Measurements from ENCODE around the gene ERN2.

Gene ERN2

DNA sequence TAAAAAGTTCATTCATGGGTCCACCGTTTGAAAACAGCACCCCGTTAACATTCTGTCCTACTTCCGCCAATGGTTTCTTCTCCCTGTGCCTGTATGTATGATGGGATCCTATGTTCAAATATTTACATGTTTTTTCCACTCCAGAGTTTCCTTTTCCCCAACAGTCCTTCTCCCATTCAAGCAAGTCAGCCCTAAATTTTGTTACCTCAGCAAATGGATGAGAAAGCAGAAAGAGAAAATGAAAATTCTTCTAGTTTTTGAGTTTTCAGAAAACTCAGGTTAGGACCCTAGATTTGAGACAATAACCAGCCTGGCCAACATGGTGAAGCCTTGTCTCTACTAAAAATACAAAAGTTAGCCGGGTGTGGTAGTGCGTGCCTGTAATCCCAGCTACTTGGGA lies 3.5 kb upstream of the ERN2 start:
- DNase-seq, result no peak

DNA sequence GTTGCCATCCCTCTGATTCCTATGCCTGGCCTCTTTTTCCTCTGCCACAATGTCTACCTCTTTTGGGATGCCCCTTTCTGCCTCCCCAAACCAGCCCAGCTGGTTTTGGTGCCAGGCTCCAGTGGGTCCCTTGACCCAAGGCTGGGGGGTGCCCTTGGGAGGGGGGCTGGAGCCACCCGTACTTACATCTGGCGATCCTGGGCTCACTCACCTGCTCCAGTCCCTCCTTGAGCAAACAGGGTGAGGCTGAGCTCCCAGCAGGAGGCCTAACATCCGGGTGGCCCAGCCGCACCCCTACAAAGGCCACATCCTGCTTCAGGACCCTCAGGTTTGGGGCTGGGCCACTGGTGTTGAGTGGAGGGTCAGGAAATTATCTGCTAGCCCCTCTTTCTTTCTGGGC lies 1.2 kb downstream of the ERN2 start:
- DNase-seq, result no peak

DNA sequence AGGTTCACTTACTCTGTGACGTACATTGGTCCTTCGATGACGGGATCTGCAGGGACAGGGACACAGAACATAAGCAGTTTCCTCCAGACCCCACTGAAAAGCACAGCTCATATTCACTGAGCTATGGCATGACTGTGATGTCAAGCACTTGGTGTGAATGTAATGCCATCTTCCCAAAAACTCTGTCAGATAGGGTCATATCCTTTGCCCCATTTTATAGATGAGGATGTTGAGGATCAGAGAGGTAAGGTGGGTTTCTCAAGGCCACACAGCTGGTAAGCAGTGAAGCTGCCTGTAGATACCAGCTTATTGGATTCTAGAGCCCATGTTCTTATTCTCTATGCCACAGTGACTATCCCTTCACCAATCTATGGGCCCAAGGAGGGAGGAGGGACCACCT lies 2.5 kb downstream of the ERN2 start:
- DNase-seq, result no peak

DNA sequence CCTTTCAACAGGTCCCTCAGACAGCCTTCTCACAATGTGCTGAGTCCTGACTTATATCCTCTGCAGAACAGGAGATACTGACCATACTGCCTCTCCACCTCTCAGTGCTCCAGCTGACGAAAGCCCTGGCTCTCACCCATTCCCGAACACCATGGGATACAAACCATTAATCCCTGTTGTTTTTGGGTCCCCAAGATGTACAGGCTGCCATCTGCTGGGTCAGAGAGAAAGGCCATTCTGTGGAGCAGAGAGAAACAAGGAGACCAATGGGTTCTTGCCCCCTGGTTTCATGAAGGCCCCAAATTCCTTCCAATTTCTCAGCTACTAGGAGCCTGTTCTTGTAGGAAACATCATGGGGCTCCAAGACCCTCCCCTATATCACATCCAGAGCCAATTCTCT lies 3.0 kb downstream of the ERN2 start:
- DNase-seq, result no peak

DNA sequence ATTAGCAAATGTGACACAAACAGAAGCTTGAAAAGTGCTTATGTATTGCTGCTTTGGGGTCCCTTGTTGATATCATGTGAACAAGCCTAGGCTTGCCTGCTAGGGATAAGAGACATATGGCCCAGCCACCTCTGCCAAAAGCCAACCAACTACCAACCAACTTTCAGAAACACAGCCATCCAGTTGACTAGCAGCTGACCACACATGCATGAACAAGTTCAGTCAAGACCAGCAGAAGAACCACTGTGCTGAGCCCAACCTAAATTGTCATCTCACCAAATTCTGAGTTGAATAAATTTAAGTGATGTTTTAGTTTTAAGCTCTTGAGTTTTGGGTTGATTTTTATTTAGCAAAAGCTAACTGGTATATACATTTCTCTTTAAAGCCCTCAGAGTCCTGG lies 3.5 kb downstream of the ERN2 start:
- no peak for DNase-seq

DNA sequence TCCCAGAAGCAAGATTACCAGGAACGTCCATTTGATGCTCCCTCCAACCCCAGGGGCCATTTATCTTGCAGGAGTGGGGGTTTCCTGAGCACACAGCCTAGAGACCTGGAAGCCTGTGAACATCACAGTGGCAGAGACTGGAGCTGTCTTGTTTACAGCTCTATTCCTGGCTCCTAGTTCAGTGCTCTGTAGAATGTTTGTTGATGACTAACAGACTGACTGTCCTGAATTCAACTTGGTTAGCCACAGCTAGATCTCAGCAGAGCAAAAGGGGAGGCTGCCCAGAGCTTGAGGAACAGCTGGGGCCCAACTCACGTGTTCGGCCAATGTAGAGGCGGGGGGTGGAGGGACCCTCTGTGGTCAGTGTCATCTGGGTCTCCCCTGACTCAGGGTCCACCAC lies 6.6 kb downstream of the ERN2 start:
- no peak for DNase-seq

DNA sequence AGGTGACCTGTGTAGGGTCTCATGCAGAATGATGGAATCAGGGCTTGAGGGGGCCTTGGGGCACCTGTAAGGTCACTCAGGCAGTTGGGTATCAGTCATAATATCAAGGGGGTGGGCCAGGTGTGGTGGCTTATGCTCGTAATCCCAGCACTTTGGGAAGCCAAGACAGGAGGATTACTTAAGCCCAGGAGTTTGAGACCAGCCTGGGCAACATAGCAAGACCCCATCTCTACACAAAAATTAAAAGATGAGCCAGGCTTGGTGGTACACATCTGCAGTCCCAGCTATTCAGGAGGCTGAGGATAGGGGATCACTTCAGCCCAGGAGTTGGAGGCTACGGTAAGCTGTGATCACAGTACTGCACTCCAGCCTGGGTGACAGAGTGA lies 7.5 kb downstream of the ERN2 start:
- DNase-seq, result no peak

DNA sequence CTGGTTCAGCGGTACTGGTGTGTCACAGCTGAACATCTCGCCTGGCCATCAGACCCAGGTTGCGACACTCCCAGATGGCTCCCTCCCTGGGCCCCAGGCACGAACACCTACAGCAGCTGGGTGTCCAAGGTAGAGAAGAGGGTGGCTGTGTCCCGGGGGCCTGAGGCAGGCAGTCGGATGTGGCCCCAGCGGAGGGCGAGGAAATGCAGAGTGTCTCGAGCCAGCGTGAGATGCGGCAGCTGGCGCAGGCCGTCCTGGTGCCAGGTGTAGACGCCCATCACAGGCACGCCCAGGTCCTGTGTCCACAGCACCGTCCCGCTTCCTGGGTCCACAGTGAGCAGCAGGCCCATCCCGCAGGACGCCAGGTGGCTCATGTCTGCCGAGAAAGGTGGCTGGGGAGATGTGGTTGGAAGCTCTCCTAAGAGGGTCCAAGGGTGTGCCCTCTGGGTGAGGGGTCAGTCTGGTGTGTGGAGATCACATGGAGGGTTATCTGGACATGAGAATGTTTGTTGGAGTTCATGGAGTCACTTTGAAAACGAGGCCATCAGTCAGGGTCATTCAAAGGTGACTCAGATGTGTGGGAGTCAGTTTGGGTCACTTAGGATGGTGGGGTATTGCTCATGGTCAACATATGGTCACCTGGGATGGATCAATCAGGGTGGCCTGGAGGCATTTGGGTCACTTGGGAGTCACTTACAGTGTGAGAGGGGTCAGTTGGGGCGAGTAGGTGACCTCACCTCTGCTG lies 8.1 kb downstream of the ERN2 start:
- no peak for DNase-seq

DNA sequence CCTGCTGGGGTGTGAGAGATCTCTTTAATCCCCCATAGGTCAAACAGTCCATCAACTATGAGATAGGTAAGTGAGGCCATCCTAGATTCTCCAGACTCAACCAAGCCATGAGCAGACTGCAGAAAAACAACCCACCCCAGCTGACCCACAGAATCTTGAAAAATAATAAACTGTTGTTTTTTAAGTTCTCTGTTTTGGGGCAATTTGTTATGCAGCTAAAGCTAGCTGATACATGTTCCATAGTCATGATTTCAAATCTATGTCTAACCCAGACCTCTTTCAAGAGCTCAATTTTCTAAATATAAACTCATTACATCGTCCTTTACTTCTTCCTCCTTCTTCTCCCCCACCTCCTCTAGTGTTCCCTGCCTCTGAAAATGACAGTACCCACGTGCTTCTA lies 10.1 kb downstream of the ERN2 start:
- no peak for DNase-seq

DNA sequence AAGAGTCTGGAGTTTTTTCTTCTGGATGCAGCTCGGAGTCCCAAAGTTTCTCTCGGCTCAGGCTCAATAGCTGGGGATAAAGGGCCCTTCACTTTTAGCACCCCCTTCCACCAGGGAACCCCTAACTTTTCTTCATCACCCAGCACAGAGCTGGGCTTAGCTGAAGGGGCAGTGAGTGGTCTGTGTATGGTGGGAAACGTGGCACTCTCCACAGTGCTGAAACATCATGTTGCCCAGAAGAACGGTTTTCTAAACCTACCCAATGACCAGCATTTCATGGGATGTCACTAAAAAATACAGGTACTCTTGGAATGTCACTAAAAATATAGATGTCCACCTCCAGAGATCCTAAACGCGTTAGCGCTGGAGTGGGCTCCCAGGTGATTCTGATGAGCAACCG lies 12.0 kb downstream of the ERN2 start:
- no peak for DNase-seq

DNA sequence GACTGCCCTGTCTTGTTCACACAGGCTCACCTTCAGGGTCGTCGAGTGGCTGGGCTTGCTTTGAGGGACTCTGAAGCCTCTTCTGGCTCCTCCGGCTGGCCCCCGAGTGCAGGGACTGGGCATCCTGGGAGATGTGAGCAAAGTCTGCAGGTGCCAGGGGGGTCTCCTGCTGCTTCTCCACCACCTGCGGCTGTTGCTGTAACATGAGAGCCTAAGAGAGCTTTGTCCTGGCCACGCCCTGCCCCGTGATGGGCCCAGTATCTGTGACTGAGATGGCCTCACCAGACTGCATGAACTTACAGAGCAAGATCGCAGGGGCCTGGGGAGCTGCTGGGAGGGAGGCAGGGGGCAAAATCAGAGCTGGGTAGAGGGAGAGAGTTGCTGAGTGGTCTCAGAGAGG lies 12.5 kb downstream of the ERN2 start:
- no peak for DNase-seq

DNA sequence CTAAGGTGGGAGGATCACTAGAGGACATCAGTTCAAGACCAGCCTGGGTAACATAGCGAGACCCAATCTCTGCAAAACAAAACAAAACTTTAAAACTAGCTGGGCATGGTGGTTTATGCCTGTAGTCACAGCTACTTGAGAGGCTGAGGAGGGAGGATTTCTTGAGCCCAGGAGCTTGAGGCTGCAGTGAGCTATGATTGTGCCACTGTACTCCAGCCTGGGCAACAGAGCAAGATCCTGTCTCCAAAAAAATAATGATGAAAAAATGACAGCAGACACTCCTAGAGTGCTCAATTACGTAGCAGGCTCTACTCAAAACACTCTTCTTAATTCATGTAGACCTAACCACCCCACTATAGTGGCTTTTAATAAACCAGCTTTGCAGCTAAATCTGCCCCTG lies 12.9 kb downstream of the ERN2 start:
- DNase-seq, result no peak

DNA sequence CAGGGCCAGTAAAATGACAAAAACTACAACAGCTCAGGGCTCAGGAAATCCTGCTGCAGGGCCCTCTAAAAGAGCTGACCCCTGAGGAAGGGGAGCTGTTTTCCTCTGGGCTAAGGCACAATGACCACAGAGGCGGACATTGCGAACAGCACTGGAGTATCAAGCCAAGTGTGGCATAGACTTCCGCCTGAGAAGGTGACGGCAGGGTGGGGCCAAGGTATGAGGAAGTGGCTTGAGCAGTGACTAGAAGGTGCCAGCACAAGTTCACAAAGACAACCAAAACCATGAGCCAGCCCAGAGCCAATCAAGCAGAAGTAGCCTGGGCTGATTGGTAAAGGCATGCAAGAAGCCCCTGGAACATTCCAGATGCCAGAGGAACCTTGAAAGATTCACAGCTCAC lies 13.9 kb downstream of the ERN2 start:
- DNase-seq, result no peak

DNA sequence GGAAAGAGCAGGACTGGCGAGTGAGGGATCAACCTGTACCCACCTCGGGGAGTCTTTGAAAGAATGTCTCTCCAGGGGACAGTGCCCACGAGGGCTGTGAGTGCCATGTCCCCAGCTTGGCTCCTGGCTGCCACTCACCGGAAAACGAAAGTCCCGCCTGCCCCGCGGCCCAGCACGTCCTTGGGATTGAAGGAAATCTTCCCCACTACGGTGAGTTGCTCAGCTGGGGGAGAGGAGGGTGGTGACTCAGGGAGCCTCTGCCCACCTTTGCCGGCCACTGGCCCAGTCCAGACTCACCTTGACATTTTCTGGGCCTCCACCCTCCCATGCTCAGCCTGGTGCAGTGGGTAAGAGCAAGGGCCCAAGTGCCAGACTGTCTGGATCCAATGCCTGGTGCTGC lies 17.3 kb downstream of the ERN2 start:
- no peak for DNase-seq

DNA sequence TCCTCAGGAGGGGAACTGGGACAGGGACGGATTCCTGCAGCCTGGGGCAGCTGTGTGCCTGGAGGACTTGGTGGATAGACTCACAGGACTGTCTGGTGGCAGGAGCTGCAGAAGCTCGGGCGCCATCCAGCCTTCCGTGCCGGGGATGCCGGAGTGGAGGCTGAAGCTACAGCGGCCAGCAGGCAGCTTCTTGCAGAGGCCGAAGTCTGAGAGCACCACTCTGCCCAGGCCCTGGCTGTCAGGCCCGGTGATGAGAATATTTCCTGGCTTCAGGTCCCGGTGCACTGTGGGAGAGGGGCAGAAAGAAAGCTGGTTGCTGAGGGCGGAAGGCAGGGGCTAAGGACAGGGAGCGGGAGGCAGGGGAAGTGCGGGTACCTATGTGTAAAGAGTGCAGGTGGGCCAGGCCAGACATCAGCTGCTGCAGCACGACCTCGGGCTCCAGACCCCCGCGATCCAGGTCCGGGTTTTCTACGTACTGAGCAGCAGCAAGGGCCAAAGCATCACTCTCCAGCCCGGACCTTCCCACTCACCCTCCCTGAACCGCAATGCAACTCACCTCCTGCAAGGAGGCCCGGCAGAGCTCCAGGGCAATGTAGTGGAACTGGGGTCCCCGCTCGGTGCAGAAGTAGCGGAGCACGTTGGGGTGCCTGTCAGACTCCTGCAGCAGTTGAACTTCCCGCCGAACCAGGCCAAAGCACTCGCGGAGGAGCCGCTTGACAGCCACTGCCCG lies 18.2 kb downstream of the ERN2 start:
- no peak for DNase-seq

DNA sequence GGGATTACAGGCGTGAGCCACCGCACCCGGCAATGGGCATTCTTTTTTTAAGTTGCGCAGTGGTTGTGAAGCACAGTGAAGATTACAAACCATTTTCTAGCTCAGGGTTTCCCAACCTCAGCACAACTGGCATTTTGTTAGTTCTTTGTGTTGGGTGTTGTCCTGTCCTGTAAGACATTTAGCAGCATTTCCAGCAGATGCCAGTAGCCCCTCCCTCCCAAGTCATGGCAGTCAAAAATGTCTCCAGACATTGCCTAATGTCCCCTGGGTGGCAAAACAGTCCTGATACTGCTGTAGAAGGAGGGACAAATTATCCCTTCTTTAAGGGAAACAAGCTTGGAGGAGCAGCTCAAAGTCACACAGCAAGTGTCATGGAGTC lies 18.8 kb downstream of the ERN2 start:
- no peak for DNase-seq

DNA sequence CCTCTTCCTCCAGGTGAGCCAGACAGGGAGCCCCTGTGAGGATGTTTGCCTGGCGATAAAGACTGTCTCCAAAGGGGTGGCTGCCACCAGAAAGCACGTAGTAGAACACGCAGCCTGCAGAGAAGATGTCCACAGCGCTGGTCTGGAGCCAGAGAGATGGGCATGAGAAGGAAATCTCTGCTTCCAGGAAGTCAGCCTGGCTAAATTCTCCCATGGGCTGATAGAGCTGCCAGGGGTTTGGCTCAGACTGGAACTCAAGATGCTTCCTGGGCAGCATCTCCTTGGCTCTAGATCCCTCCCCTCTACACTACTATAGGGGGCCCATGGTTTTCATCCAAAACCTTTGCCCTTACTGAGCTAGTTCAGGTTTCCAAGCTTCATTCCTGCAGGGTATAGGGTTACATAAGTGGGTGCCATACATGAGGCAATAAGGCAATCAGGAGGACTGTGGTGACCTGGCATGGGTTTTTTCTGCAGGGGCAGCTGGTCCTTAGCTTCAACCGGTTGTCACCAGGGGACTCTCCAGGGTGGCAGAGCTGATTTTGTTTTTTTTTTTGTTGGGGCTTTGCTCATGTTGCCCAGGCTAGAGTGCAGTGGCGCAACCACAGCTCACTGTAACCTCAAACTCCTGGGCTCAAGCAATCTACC lies 20.7 kb downstream of the ERN2 start:
- no peak for DNase-seq

DNA sequence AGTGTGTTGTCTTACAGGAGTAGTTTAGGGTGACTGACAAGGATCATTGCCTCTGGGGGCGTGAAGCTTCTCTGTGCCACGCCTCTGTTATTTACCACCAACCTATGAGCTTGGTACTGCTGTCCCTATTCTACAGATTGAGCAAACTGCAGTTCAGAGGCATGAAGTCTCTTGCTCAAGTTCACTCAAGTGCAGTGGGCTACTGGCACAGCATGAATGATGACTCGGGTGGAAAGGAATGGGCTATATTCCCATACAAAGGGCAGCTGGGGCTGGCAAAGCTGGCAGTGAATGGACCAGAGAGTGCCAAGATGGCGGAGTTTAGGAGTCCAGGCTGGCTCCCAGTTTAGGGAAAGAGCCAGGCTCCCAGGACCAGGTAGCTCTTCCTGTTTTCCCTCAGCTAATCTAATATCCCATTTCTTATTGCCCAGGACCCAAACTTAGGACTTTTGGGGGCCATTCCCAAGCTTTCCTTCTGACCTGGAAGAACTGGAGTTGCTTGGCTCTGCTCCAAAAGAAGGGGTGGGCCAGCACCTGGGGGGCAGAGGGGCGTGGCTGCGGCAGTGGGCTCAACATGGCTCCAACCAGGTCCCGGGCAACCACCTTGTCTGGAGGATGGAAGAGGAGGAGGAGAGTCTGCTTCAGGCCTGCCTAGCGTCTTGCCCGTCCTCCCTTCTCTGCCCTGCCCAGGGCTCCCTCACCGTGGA lies 21.4 kb downstream of the ERN2 start:
- no peak for DNase-seq

DNA sequence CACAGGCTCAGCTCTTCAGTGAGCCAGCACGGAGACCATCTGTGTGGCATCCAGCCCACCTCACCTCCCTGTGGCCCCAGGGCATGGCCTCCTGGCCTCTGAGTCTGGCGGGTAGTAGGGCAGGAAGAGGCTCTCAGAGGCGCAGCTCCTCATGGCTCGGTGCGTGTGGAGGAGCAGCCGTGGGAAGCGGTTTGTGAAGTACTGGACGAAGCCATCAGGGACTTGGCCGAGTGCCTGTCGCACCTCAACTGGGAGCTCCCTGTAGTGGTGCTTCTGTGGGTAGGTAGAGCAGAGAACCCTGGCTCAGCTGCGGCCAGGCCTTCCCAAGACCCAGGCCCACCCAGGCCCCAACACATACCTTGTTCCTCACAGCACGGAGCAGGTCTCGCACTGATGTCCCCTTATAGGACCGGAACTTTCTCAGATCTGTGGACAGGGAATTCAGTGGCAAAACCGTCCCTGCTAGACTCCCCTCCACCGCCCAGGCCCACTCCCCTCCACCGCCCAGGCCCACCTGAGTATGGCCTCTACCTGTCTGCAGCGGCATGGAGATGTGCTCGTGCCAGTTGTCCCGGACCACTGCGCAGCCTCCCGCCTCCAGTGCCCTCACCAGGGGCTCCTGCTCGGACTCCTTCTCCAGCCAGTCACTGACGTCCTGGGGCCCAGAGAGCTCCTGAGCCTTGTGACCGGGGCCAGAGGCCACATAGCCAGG lies 22.1 kb downstream of the ERN2 start:
- DNase-seq, result no peak

DNA sequence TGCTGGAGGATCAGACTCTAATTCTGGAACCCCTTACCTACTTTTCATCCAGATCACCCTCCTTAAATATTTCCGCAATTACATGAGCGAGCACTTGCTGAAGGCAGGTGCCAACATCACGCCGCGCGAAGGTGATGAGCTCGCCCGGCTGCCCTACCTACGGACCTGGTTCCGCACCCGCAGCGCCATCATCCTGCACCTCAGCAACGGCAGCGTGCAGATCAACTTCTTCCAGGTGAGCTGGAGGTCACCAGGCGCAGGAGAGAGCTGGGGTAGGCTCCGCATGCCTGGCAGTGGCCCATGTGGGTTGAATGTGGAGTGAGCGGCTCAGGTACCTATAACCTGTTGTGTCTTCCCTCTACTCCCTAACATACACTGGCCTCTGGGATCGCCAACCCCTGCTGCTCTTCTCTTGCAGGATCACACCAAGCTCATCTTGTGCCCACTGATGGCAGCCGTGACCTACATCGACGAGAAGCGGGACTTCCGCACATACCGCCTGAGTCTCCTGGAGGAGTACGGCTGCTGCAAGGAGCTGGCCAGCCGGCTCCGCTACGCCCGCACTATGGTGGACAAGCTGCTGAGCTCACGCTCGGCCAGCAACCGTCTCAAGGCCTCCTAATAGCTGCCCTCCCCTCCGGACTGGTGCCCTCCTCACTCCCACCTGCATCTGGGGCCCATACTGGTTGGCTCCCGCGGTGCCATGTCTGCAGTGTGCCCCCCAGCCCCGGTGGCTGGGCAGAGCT lies 23.4 kb downstream of the ERN2 start:
- no peak for DNase-seq

DNA sequence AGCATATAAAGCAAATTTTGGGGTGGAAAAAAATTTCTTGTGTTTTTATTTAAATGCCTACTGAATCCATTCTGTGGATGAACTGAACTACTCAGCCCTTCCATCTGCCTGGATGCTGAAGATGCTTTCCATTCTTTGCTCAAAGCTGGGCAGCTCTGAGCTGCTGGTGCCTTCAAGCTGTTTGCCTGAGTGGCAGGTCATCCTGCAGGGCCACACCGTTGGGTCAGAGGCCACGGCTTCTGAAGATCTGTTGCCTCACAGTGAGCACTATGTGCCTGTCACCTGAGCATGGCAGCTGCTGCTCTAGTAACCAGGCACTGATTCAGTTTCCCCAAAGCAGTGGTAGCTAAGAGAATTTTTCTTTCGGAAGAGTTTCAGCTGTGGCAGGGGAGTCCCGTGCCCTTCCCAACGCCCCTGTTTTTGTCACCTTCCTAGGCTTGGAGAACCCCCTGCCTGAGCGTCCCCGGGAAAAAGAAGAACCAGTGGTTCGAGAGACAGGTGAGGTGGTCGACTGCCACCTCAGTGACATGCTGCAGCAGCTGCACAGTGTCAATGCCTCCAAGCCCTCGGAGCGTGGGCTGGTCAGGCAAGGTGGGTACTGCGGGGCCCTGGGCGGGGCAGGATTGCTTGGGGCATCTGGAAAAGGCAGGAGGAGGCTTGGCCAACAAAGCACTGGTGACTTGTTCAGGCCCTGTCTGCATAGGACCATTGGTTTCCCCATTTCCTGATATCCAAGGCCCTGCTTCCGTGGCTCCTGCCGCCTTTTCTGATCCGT lies 25.8 kb downstream of the ERN2 start:
- DNase-seq, result no peak

DNA sequence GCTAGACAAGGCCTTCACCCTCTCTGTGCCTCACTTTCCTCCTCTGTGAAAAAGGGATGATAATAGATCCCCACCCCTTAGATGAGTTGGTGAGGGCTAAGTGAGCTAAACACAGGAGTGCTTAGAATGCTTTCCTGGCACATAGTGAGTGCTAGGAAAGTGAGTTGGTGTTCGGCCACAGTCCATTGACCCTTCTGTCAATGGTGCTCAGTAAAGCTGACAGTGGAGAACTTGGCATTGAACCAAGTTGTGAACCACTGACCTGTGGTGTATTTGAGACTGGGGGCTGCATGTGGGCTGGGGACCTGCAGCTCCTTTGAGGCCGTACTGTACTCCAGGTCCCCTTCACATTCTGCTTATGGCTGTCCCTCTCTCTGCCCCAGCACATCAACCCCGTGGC lies 29.5 kb downstream of the ERN2 start:
- no peak for DNase-seq

Measured in activated T-cell treated with anti-CD3 and anti-CD28 coated beads, Interleukin-2, amount 50 U/mL, for 1 hour (primary cell).